ENCODE measurements around the gene GTF3A.
A peak's percentile ranks its signal among the peaks of the same experiment; 100 is the strongest.

GTF3A gene

DNA sequence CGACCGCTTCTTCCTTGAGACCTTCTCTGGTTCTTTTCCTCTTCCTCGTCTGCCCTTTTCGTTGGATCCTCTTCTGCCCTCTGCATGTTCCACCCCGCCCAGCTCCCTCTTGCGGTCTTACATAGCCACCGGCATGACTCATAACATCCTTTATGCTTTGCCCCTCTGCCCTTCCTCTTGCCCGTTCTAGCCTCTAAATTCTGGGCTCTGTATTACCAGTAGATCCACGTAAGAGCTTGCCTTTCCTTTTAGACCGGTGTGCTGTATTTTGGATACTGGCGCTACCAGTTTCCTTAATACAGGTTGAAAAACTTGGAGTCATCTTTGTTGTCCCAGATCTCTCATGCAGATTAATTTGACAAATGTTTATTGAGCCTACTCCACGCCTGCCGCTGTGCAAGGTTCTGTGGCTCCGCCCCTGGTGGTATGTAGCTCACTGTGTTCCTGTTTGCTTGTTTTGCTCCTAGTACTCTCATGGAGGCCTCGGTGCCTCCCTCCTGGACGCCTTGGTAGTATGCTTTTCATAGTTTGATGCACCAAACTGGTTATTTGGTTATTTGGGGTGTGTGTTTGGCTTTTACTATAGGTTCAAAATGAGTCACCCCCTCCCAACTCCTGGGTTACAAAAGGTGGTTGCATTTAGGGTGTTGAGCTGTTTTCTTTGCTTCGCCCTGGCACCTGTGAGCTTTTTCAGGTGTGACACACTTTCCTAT lies 1.7 kb downstream of the GTF3A start:
- DNase-seq (ENCODE audit: low spot score) = peak; percentile 43
- in situ Hi-C loops (cut with MboI; ENCODE audit: low sequenced_read_pairs, unreplicated experiment) = no loop called here
- TF ChIP-seq, protein P1, sequence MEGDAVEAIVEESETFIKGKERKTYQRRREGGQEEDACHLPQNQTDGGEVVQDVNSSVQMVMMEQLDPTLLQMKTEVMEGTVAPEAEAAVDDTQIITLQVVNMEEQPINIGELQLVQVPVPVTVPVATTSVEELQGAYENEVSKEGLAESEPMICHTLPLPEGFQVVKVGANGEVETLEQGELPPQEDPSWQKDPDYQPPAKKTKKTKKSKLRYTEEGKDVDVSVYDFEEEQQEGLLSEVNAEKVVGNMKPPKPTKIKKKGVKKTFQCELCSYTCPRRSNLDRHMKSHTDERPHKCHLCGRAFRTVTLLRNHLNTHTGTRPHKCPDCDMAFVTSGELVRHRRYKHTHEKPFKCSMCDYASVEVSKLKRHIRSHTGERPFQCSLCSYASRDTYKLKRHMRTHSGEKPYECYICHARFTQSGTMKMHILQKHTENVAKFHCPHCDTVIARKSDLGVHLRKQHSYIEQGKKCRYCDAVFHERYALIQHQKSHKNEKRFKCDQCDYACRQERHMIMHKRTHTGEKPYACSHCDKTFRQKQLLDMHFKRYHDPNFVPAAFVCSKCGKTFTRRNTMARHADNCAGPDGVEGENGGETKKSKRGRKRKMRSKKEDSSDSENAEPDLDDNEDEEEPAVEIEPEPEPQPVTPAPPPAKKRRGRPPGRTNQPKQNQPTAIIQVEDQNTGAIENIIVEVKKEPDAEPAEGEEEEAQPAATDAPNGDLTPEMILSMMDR (IDR thresholded peaks at IDR 0.05; ENCODE audit: borderline replicate concordance, control extremely low read depth, extremely low read depth, insufficient read depth, missing control alignments) = peak; percentile 39

GRCh38 chr13:27427641-27428040 lies 3.2 kb downstream of the GTF3A start:
- no peak for DNase-seq (ENCODE audit: low spot score)
- in situ Hi-C loops (cut with MboI; ENCODE audit: low sequenced_read_pairs, unreplicated experiment) = no loop called here

GRCh38 chr13:27428160-27428559 lies 3.7 kb downstream of the GTF3A start:
- no peak for DNase-seq (ENCODE audit: low spot score)
- TF ChIP-seq, protein P1 (IDR thresholded peaks at IDR 0.05; ENCODE audit: borderline replicate concordance, control extremely low read depth, extremely low read depth, insufficient read depth, missing control alignments) = no peak
- in situ Hi-C loops (cut with MboI; ENCODE audit: low sequenced_read_pairs, unreplicated experiment) = no loop called here

More at GRCh38 chr13:27427641-27428040, 3.2 kb downstream of the GTF3A start:
- TF ChIP-seq, protein P1 (IDR thresholded peaks at IDR 0.05; ENCODE audit: borderline replicate concordance, control extremely low read depth, extremely low read depth, insufficient read depth, missing control alignments) = no peak

DNA sequence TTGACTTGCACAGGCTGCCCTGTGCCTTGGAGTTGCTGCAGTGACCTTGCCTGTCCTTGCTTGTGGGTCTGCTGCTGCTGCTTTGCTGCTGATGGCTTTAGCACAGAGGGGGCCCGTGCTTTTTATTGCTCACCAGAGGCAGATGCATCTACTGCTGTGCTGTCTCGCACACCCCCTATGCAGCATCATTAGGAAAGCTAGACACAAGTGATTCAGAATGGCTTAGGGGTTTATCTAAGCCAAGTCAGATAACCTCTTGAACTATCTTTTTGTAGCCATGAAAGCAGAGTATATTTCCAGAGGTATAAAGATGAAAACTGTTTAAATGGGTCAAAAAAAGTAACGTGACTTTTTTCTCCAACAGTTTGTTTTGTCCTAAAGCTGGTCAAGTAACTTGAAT lies 7.8 kb downstream of the GTF3A start:
- TF ChIP-seq, protein P1 (IDR thresholded peaks at IDR 0.05; ENCODE audit: borderline replicate concordance, control extremely low read depth, extremely low read depth, insufficient read depth, missing control alignments) = no peak
- DNase-seq (ENCODE audit: low spot score) = no peak
- in situ Hi-C loops (cut with MboI; ENCODE audit: low sequenced_read_pairs, unreplicated experiment) = no loop called here

- in situ Hi-C loops (cut with MboI; ENCODE audit: low sequenced_read_pairs, unreplicated experiment) = no loop called here
- TF ChIP-seq, protein P1 (IDR thresholded peaks at IDR 0.05; ENCODE audit: borderline replicate concordance, control extremely low read depth, extremely low read depth, insufficient read depth, missing control alignments) = no peak
- DNase-seq (ENCODE audit: low spot score) = no peak
Measured at GRCh38 chr13:27432611-27433210, 8.3 kb downstream of the GTF3A start.

- no peak for DNase-seq (ENCODE audit: low spot score)
- in situ Hi-C loops (cut with MboI; ENCODE audit: low sequenced_read_pairs, unreplicated experiment) = no loop called here
- TF ChIP-seq, protein P1 (IDR thresholded peaks at IDR 0.05; ENCODE audit: borderline replicate concordance, control extremely low read depth, extremely low read depth, insufficient read depth, missing control alignments) = no peak
Measured at GRCh38 chr13:27437126-27437525, 12.7 kb downstream of the GTF3A start.

Measured in GM13976 (cell line).